Kidney epithelial cell (primary cell): ENCODE data around the gene CHKA. TPM values are rescaled to one million over a fixed set of nuclear protein-coding genes. Genes with fewer than 3 reads are reported as not detected.

ENCODE experiments used
- DNase-seq: peaks from one replicate; pipeline ENCODE4 v3.0.0-alpha.2; 2010; ENCODE audit warnings: low read depth
- H3K27me3 ChIP-seq: 2 replicates; pipeline ENCODE4 v1.6.0; 2011; ENCODE audit warnings: low read length; ENCODE audit not compliant: control insufficient read depth, insufficient read depth
- H3K36me3 ChIP-seq: 2 replicates; pipeline ENCODE4 v1.5.1; 2011; ENCODE audit warnings: low read length; ENCODE audit not compliant: control insufficient read depth, insufficient read depth
- H3K4me3 ChIP-seq: 2 replicates; pipeline ENCODE4 v1.5.1; 2011; ENCODE audit warnings: low read depth, mild to moderate bottlenecking, control low read depth, low read length
- total RNA-seq: library from RNA; depleted of rRNA; stranded (reverse); fragments of >200 nt; gene quantifications from 2 replicates; pipeline ENCODE4 v1.2.3, GENCODE V29; 2015
- TF ChIP-seq, protein P1 (sequence below): IDR thresholded peaks from 2 replicates; pipeline ENCODE4 v1.5.1; 2011; ENCODE audit warnings: mild to moderate bottlenecking, moderate library complexity, low read length, control low read depth, inconsistent platforms; ENCODE audit not compliant: insufficient read depth, poor library complexity, severe bottlenecking

The CHKA gene
- total RNA-seq, 1 donor from 2014 or later: 30.9 TPM

DNA sequence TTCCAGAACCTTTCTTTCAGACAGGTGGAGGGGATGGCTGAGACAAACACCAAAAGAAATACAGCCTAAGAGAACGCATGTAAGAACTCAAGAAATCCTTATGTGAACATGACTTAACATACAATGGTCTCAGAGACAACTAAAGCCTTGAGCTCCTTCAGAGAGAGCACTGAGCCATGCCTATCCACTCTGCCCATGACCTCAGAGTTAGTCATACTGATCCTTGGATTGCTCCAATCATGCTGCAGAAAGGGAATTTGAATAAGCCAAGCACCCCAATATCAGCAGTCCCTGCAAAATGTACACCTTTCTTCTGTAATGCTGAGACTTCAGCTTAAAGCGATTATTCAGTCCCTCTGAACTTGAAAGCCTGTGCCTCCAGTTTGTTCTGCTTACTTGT lies 43.2 kb upstream of the CHKA start:
- TF ChIP-seq, protein P1, sequence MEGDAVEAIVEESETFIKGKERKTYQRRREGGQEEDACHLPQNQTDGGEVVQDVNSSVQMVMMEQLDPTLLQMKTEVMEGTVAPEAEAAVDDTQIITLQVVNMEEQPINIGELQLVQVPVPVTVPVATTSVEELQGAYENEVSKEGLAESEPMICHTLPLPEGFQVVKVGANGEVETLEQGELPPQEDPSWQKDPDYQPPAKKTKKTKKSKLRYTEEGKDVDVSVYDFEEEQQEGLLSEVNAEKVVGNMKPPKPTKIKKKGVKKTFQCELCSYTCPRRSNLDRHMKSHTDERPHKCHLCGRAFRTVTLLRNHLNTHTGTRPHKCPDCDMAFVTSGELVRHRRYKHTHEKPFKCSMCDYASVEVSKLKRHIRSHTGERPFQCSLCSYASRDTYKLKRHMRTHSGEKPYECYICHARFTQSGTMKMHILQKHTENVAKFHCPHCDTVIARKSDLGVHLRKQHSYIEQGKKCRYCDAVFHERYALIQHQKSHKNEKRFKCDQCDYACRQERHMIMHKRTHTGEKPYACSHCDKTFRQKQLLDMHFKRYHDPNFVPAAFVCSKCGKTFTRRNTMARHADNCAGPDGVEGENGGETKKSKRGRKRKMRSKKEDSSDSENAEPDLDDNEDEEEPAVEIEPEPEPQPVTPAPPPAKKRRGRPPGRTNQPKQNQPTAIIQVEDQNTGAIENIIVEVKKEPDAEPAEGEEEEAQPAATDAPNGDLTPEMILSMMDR: no peak
- no peak for DNase-seq
- Histone ChIP-seq H3K27me3 (no peaks in the 10 kb centered on the region), H3K36me3 (no peaks in the 10 kb centered on the region), H3K4me3 (no peak overlapping the region)

DNA sequence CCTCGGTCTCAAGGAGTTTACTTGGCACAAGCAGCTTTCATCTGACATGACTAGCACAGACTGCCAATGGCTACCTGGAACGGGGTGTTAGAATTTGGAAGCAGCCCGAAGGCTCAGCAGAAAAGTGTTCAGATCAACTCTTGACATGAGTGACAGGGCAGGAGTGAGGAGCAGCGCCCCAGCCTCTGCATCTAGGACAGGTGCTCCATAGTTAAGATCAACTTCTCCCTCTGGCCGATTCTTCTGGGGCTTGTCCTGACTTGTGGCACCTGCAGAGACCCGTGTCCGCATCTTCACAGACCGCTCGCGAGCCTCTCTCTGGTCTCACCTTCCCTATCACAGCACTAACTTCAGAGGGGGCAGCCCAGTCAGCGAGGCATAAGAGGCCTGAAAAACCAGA lies 42.5 kb upstream of the CHKA start:
- Histone ChIP-seq H3K36me3 (no peaks in the 10 kb centered on the region), H3K4me3 (no peak overlapping the region), H3K27me3 (no peaks in the 10 kb centered on the region)
- no peak for DNase-seq
- TF ChIP-seq, protein P1: no peak

DNA sequence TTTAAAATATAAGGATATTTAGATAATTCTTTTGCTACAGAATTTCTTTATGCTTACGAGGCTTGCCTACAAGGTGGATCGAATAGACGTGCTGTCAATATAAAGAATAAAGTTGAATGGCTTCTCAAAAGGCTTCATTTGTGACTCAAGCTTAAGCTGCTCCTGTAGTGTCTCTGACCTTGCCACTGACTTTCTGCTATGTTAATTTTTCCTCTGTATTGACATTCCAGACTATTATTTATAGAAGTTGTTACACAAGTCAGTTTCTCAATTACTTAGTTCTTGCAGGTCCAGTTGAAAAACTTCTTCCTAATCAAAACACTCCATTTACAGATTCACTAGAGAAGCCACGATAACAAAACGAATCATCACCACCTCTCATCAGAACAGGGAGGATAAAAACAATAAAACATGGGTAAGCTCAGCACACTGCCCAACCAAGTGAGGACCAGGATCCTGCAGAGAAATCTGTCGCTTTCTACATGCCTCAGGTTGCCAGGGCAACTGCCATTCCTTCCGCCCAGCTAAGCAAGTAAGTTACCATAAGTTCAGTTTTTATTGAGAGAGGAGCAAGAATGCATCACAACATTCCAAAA lies 39.0 kb upstream of the CHKA start:
- DNase-seq: no peak
- TF ChIP-seq, protein P1: no peak
- no peaks in the 10 kb centered on the region for H3K27me3 ChIP-seq
- H3K36me3 ChIP-seq: peaks cover 3% of the 10 kb centered on the region
- no peak overlapping the region for H3K4me3 ChIP-seq

DNA sequence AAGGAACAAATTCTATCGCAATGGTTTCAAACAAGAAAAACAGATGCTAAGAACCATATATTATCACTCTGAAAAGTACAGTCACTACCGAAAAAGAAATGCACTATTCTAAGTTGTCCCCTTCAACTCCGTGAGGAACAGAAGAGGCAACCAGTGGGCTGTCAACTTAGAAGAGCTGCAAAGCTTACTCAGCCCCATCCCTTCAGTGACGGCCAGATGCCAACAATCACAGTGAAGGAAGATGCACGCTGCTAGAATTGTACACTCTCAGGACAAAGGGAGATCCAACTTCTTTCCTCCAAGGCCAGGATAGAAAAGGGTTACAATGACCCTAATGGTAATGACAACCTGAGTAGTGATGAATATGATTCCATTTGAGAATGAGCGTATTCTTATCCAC lies 38.5 kb upstream of the CHKA start:
- Histone ChIP-seq H3K36me3 (peaks cover 3% of the 10 kb centered on the region), H3K4me3 (no peak overlapping the region), H3K27me3 (no peaks in the 10 kb centered on the region)
- TF ChIP-seq, protein P1: no peak
- DNase-seq: no peak

DNA sequence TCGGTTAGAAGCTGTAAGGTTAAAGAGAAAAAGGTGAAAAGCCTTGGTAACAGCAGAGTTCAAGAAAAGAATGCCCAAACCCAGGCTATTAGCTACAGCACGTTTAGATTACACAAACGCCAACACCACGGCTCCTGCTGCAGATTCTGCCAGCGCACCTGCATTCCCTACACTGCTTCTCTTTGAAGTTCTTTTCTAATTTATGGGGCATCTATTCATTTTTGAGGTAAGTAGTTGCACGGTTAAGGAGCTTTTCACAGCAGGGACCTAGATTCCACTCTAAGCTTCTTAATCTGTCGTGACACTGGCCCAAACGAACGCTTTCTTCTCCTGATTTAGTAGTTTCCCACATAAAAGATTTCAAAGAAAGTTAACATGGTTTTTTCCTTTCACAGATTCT lies 38.0 kb upstream of the CHKA start:
- Histone ChIP-seq H3K4me3 (no peak overlapping the region), H3K27me3 (no peaks in the 10 kb centered on the region), H3K36me3 (peaks cover 3% of the 10 kb centered on the region)
- TF ChIP-seq, protein P1: no peak
- DNase-seq: no peak

DNA sequence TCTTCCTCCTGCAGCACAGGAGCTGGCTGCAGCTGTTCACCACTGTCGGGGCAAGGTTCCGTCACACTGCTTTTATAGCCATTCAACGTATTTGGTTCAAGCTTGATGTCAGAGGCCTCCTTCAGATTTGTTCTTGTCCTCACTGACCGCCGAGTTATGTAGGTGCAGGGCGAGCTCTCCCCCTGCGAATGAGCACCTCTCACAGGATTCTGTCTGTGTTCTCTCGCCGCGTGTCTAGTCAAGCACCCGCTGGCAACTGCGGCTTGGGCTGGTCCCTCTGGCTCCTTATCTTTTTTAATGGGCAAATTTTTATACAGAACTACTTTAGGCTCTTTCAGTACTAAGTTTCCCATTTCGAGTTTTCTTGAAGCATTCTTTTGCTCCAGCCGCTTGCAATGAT lies 37.4 kb upstream of the CHKA start:
- H3K4me3 ChIP-seq: no peak overlapping the region
- DNase-seq: no peak
- H3K36me3 ChIP-seq: peaks cover 3% of the 10 kb centered on the region
- no peaks in the 10 kb centered on the region for H3K27me3 ChIP-seq
- TF ChIP-seq, protein P1: no peak
